PC-9 (cell line): ENCODE results near the gene WFDC2. TPM values are rescaled to one million over a fixed set of nuclear protein-coding genes. Genes with fewer than 3 reads are reported as not detected.

Experiments
- BruUV-seq: library from RNA; stranded (reverse); fragments of 400-500 nt; replicated peaks from 2 replicates; lab custom pipeline; 2021; lab: Mats Ljungman, UMichigan
- CTCF ChIA-PET: fragments of 300-600 bp; sonication (Branson Sonifier 250); formaldehyde crosslinking; loops from one replicate; lab custom pipeline; 2022; ENCODE audit warnings: antibody characterized with exemption; lab: Charles Lee
- POLR2A ChIA-PET: fragments of 300-600 bp; sonication (Branson Sonifier 250); formaldehyde crosslinking; loops from one replicate; lab custom pipeline; 2022; ENCODE audit warnings: antibody characterized with exemption; ENCODE audit not compliant: unreplicated experiment; lab: Charles Lee
- DNase-seq, 2 experiments: peaks; one replicate each; pipeline versions ENCODE4 v3.0.0 to v3.0.0-alpha.2; 2015 to 2022; ENCODE audit warnings: mixed read lengths in 1 of 2
- H2AFZ ChIP-seq: fragments of 200-600 bp; sonication (generic); 2 replicates; pipeline ENCODE4 v1.8.1; 2017; ENCODE audit warnings: antibody characterized with exemption
- H3F3A ChIP-seq: fragments of 200-600 bp; sonication (generic); 2 replicates; pipeline ENCODE4 v1.8.1; 2017; ENCODE audit warnings: antibody characterized with exemption, mild to moderate bottlenecking, low read depth; ENCODE audit not compliant: insufficient read depth
- H3K27ac ChIP-seq: fragments of 200-600 bp; sonication (generic); 2 replicates; pipeline ENCODE4 v1.6.1; 2016; ENCODE audit warnings: mixed run types
- H3K27me3 ChIP-seq: fragments of 200-600 bp; sonication (generic); 2 replicates; pipeline ENCODE4 v1.6.1; 2016; ENCODE audit warnings: low read depth, mixed run types; ENCODE audit not compliant: insufficient read depth
- H3K36me3 ChIP-seq: fragments of 200-600 bp; sonication (generic); 2 replicates; pipeline ENCODE4 v1.6.1; 2016; ENCODE audit warnings: low read depth, mixed run types
- H3K4me1 ChIP-seq: fragments of 200-600 bp; sonication (generic); replicated peaks from 2 replicates; pipeline ENCODE4 v1.6.1; 2016; ENCODE audit warnings: mixed run types; ENCODE audit not compliant: insufficient read depth
- H3K4me2 ChIP-seq: fragments of 200-600 bp; sonication (generic); 2 replicates; pipeline ENCODE4 v1.6.1; 2017; ENCODE audit warnings: mixed run types
- H3K4me3 ChIP-seq: fragments of 200-600 bp; sonication (generic); 2 replicates; pipeline ENCODE4 v1.6.1; 2016; ENCODE audit warnings: mixed run types
- H3K79me2 ChIP-seq: fragments of 200-600 bp; sonication (generic); 2 replicates; pipeline ENCODE4 v1.6.1; 2017; ENCODE audit warnings: low read depth, mixed run types
- H3K9me2 ChIP-seq: fragments of 200-600 bp; sonication (generic); 2 replicates; pipeline ENCODE4 v1.8.1; 2017; ENCODE audit warnings: mild to moderate bottlenecking; ENCODE audit not compliant: insufficient read depth
- H3K9me3 ChIP-seq: fragments of 200-600 bp; sonication (generic); 2 replicates; pipeline ENCODE4 v1.8.1; 2016; ENCODE audit warnings: low read depth; ENCODE audit not compliant: insufficient read depth
- H4K20me1 ChIP-seq: fragments of 200-600 bp; sonication (generic); 2 replicates; pipeline ENCODE4 v1.8.1; 2017; ENCODE audit not compliant: insufficient read depth
- CTCF ChIP-seq: fragments of 200-600 bp; sonication (generic); conservative IDR thresholded peaks from 2 replicates; pipeline ENCODE4 v1.6.1; 2017; ENCODE audit warnings: mixed run types, antibody characterized with exemption, mild to moderate bottlenecking, moderate library complexity
- EZH2 ChIP-seq: fragments of 200-600 bp; sonication (generic); IDR thresholded peaks from 2 replicates; pipeline ENCODE4 v1.8.0; 2017; ENCODE audit warnings: antibody characterized with exemption, low read depth
- intact Hi-C: fragments of 100-400 bp; cut with micrococcal nuclease; formaldehyde crosslinking; loops from one replicate; pipeline ENCODE4 v1.10.0; 2022; ENCODE audit not compliant: unreplicated experiment
- total RNA-seq: library from RNA; stranded (reverse); gene quantifications from 2 replicates; pipeline ENCODE4 v1.2.3, GENCODE V29; 2021

WFDC2 gene
- total RNA-seq, 1 experiment from 2014 or later = 159 TPM

- Histone ChIP-seq H2AFZ (no peak overlapping the region), H3F3A (0 out of 2 replicates have a peak, but pooled peaks cover 6% of the 10 kb centered on the region), H3K27me3 (no peaks in the 10 kb centered on the region), H3K9me3 (no peaks in the 10 kb centered on the region), H3K27ac (no peak overlapping the region), H3K79me2 (no peaks in the 10 kb centered on the region), H3K4me1 (peaks cover 24% of the 10 kb centered on the region), H4K20me1 (no peaks in the 10 kb centered on the region), H3K36me3 (no peaks in the 10 kb centered on the region), H3K4me3 (no peak overlapping the region), H3K4me2 (no peak overlapping the region), H3K9me2 (no peaks in the 10 kb centered on the region)
- BruUV-seq = no TSS peak
- ChIA-PET CTCF (interaction anchor here (0.8 kb wide), 1 partner anchor 142 kb away, joined by 3 read pairs; no protein-coding TSS in a partner anchor), POLR2A (interaction anchor here (0.6 to 0.8 kb wide), 3 partner anchors 16 to 142 kb away, joined by 3 to 4 read pairs (median 3); no protein-coding TSS in a partner anchor)
- DNase-seq = no peak
- intact Hi-C loops = loop anchor here (10.0 kb wide), 2 partner anchors 159 to 309 kb away; partner anchors contain the start of gene WFDC10A
- TF ChIP-seq CTCF = no peak
- TF ChIP-seq EZH2 = no peak
Observed at GRCh38 chr20:45465491-45466266, 3.9 kb upstream of the WFDC2 start.

- no TSS peak for BruUV-seq
- H3K4me2 ChIP-seq = no peak overlapping the region
- DNase-seq = no peak
- H3K36me3 ChIP-seq = peaks cover 11% of the 10 kb centered on the region; the same call in 1 of the 2 replicates
- H3K4me1 ChIP-seq = peaks cover 31% of the 10 kb centered on the region
- POLR2A ChIA-PET = interaction anchor here (0.5 kb wide), 1 partner anchor 463 kb away, joined by 12 read pairs; no protein-coding TSS in a partner anchor
- H3K27ac ChIP-seq = no peak overlapping the region
- no peaks in the 10 kb centered on the region for H4K20me1 ChIP-seq
- no peaks in the 10 kb centered on the region for H3K9me3 ChIP-seq
- no peaks in the 10 kb centered on the region for H3K9me2 ChIP-seq
- TF ChIP-seq CTCF (no peak), EZH2 (no peak)
- peaks cover 10% of the 10 kb centered on the region for H3K79me2 ChIP-seq
- intact Hi-C loops = loop anchor here (10.0 kb wide), 2 partner anchors 158 to 308 kb away; partner anchors contain the start of gene WFDC10A
- H2AFZ ChIP-seq = no peak overlapping the region
- CTCF ChIA-PET = interaction anchor here (0.6 kb wide), 1 partner anchor 454 kb away, joined by 10 read pairs; no protein-coding TSS in a partner anchor
- H3K27me3 ChIP-seq = no peaks in the 10 kb centered on the region
- H3K4me3 ChIP-seq = no peak overlapping the region
- 0 out of 2 replicates have a peak, but pooled peaks cover 10% of the 10 kb centered on the region for H3F3A ChIP-seq
Observed at GRCh38 chr20:45467172-45467571, 2.4 kb upstream of the WFDC2 start.

GRCh38 chr20:45467861-45468260 lies 1.7 kb upstream of the WFDC2 start:
- H3K9me3 ChIP-seq = no peaks in the 10 kb centered on the region
- peaks cover 12% of the 10 kb centered on the region for H3K79me2 ChIP-seq
- intact Hi-C loops = loop anchor here (10.0 kb wide), 2 partner anchors 157 to 307 kb away; partner anchors contain the start of gene WFDC10A
- H3K4me3 ChIP-seq = no peak overlapping the region
- no peaks in the 10 kb centered on the region for H3K9me2 ChIP-seq
- BruUV-seq = no TSS peak
- no peak overlapping the region for H3K27ac ChIP-seq
- H3K4me1 ChIP-seq = peaks cover 31% of the 10 kb centered on the region
- peaks cover 14% of the 10 kb centered on the region; the same call in 1 of the 2 replicates for H3K36me3 ChIP-seq
- no peaks in the 10 kb centered on the region for H4K20me1 ChIP-seq
- no peak for TF ChIP-seq CTCF
- no peak for TF ChIP-seq EZH2
- no peak overlapping the region for H3K4me2 ChIP-seq
- DNase-seq = peak in 1 of 2 experiments; percentile 11
- H3F3A ChIP-seq = 0 out of 2 replicates have a peak, but pooled peaks cover 10% of the 10 kb centered on the region
- no peak overlapping the region for H2AFZ ChIP-seq
- no peaks in the 10 kb centered on the region for H3K27me3 ChIP-seq
- ChIA-PET POLR2A (interaction anchor here (0.5 kb wide), 2 partner anchors 17 to 462 kb away, joined by 3 to 12 read pairs; no protein-coding TSS in a partner anchor), CTCF (no interaction called here)
